H9 (cell line): Measurements from ENCODE around the gene ATAD3B. TPM values are rescaled to one million over a fixed set of nuclear protein-coding genes. Genes with fewer than 3 reads are reported as not detected.
"Not testable (repeated sequence)": the region's sequence is repeated elsewhere in the genome, so short reads cannot be mapped to it uniquely, and the experiment has no call there.

Experiments
- DNase-seq: peaks from one replicate; pipeline ENCODE4 v3.0.0-alpha.2; 2017
- H2AFZ ChIP-seq: one replicate; pipeline ENCODE4 v1.6.1; 2013; ENCODE audit warnings: mild to moderate bottlenecking, low read length, control low read depth, moderate library complexity
- H2AK5ac ChIP-seq: 2 replicates; pipeline ENCODE4 v1.6.1; 2013; ENCODE audit warnings: low read length, control low read depth, mixed read lengths; ENCODE audit not compliant: insufficient read length
- H2BK120ac ChIP-seq: one replicate; pipeline ENCODE4 v1.6.1; 2013; ENCODE audit warnings: low read depth, mild to moderate bottlenecking, low read length, control low read depth, inconsistent platforms; ENCODE audit not compliant: poor library complexity, severe bottlenecking
- H2BK12ac ChIP-seq: 2 replicates; pipeline ENCODE4 v1.6.1; 2013; ENCODE audit warnings: low read length, control low read depth, mixed read lengths, low read depth; ENCODE audit not compliant: insufficient read length
- H2BK15ac ChIP-seq: 2 replicates; pipeline ENCODE4 v1.6.1; 2013; ENCODE audit warnings: low read depth, low read length, control low read depth
- H2BK20ac ChIP-seq: one replicate; pipeline ENCODE4 v1.6.1; 2013; ENCODE audit warnings: low read depth, mild to moderate bottlenecking, low read length, control low read depth, inconsistent platforms; ENCODE audit not compliant: poor library complexity, severe bottlenecking
- H2BK5ac ChIP-seq: 2 replicates; pipeline ENCODE4 v1.6.1; 2013; ENCODE audit warnings: low read length, control low read depth, mixed read lengths; ENCODE audit not compliant: insufficient read length
- H3K14ac ChIP-seq: 2 replicates; pipeline ENCODE4 v1.6.1; 2013; ENCODE audit warnings: low read length, control low read depth; ENCODE audit not compliant: insufficient read depth
- H3K18ac ChIP-seq: 2 replicates; pipeline ENCODE4 v1.6.1; 2013; ENCODE audit warnings: low read depth, mild to moderate bottlenecking, mixed read lengths, low read length, control low read depth; ENCODE audit not compliant: insufficient read length
- H3K23ac ChIP-seq: 2 replicates; pipeline ENCODE4 v1.6.1; 2013; ENCODE audit warnings: low read length, control low read depth, mixed read lengths, low read depth; ENCODE audit not compliant: insufficient read length
- H3K23me2 ChIP-seq: 2 replicates; pipeline ENCODE4 v1.6.1; 2013; ENCODE audit warnings: low read depth, mild to moderate bottlenecking, mixed read lengths, low read length, control low read depth; ENCODE audit not compliant: insufficient read length, poor library complexity, severe bottlenecking
- H3K27ac ChIP-seq: 2 replicates; pipeline ENCODE4 v1.5.1; 2013; ENCODE audit warnings: low read length, control low read depth, mixed read lengths, low read depth; ENCODE audit not compliant: insufficient read length
- H3K27me3 ChIP-seq: 2 replicates; pipeline ENCODE4 v1.6.1; 2013; ENCODE audit warnings: low read length, control low read depth, inconsistent platforms; ENCODE audit not compliant: insufficient read depth
- H3K4ac ChIP-seq: 2 replicates; pipeline ENCODE4 v1.6.1; 2013; ENCODE audit warnings: low read depth, mild to moderate bottlenecking, control low read depth, inconsistent platforms, low read length, moderate library complexity
- H3K4me1 ChIP-seq: 2 replicates; pipeline ENCODE4 v1.6.1; 2013; ENCODE audit warnings: low read length, control low read depth, inconsistent platforms; ENCODE audit not compliant: insufficient read depth
- H3K4me2 ChIP-seq: 2 replicates; pipeline ENCODE4 v1.6.1; 2013; ENCODE audit warnings: low read length, control low read depth, mixed read lengths; ENCODE audit not compliant: insufficient read length, insufficient read depth
- H3K56ac ChIP-seq: 2 replicates; pipeline ENCODE4 v1.6.1; 2013; ENCODE audit warnings: low read depth, mild to moderate bottlenecking, mixed read lengths, low read length, control low read depth; ENCODE audit not compliant: insufficient read length
- H3K79me1 ChIP-seq: 2 replicates; pipeline ENCODE4 v1.6.1; 2013; ENCODE audit warnings: low read depth, mild to moderate bottlenecking, moderate library complexity, low read length, control low read depth, inconsistent platforms; ENCODE audit not compliant: insufficient read depth, poor library complexity, severe bottlenecking
- H3K79me2 ChIP-seq: 2 replicates; pipeline ENCODE4 v1.6.1; 2013; ENCODE audit warnings: low read length, control low read depth, inconsistent platforms; ENCODE audit not compliant: insufficient read depth
- H3K9ac ChIP-seq: 2 replicates; pipeline ENCODE4 v1.6.1; 2013; ENCODE audit warnings: low read length, control low read depth, mixed read lengths; ENCODE audit not compliant: insufficient read length; ENCODE audit errors: extremely low read depth
- H3K9me3 ChIP-seq: one replicate; pipeline ENCODE4 v1.6.1; 2013; ENCODE audit warnings: low read depth, low read length, inconsistent platforms; ENCODE audit not compliant: control insufficient read depth
- H3T11ph ChIP-seq: one replicate; pipeline ENCODE4 v1.6.1; 2013; ENCODE audit warnings: mild to moderate bottlenecking, low read length, control low read depth, inconsistent platforms
- H4K20me1 ChIP-seq: one replicate; pipeline ENCODE4 v1.6.1; 2013; ENCODE audit not compliant: control insufficient read depth, insufficient read length, insufficient read depth
- H4K5ac ChIP-seq: 2 replicates; pipeline ENCODE4 v1.6.1; 2013; ENCODE audit warnings: low read depth, mild to moderate bottlenecking, mixed read lengths, low read length, control low read depth; ENCODE audit not compliant: insufficient read length
- H4K8ac ChIP-seq: replicated peaks from 2 replicates; pipeline ENCODE4 v1.6.1; 2013; ENCODE audit warnings: low read length, control low read depth, mixed read lengths, low read depth; ENCODE audit not compliant: insufficient read length
- H4K91ac ChIP-seq: 2 replicates; pipeline ENCODE4 v1.6.1; 2013; ENCODE audit warnings: low read depth, mild to moderate bottlenecking, moderate library complexity, mixed read lengths, low read length, control low read depth; ENCODE audit not compliant: insufficient read length
- H3K27ac Mint-ChIP-seq, 3 experiments: 2 replicates in 2 of 3; 3 replicates in 1 of 3; pipeline ENCODE4 v1.8.0; 2020 to 2021; ENCODE audit warnings: mixed read lengths in 3 of 3, mild to moderate bottlenecking in 1 of 3, moderate library complexity in 1 of 3
- H3K27me3 Mint-ChIP-seq: 2 replicates; pipeline ENCODE4 v1.8.0; 2021; ENCODE audit warnings: low read depth, mild to moderate bottlenecking, moderate library complexity, mixed read lengths
- H3K36me3 Mint-ChIP-seq, 3 experiments: 2 replicates in 2 of 3; 3 replicates in 1 of 3; pipeline ENCODE4 v1.8.0; 2020 to 2021; ENCODE audit warnings: low read depth in 3 of 3, mixed read lengths in 3 of 3; ENCODE audit not compliant: insufficient read depth in 1 of 3
- H3K4me1 Mint-ChIP-seq, 2 experiments: 2 replicates each; pipeline ENCODE4 v1.8.0; 2020; ENCODE audit warnings: mixed read lengths in 2 of 2
- H3K4me3 Mint-ChIP-seq, 2 experiments: 2 replicates in 1 of 2; 3 replicates in 1 of 2; pipeline ENCODE4 v1.8.0; 2020 to 2021; ENCODE audit warnings: mild to moderate bottlenecking in 2 of 2, mixed read lengths in 2 of 2, moderate library complexity in 1 of 2
- H3K9me3 Mint-ChIP-seq, 2 experiments: 2 replicates in 1 of 2; 3 replicates in 1 of 2; pipeline ENCODE4 v1.8.0; 2020; ENCODE audit warnings: mild to moderate bottlenecking in 2 of 2, mixed read lengths in 2 of 2, moderate library complexity in 1 of 2
- CTCF ChIP-seq: fragments of 200-600 bp; sonication (generic); conservative IDR thresholded peaks from 3 replicates; pipeline ENCODE4 v1.8.0; 2021; ENCODE audit warnings: antibody characterized with exemption, mild to moderate bottlenecking
- WGBS: extraction: QIAGEN DNeasy Blood & Tissue Kit; methylation state at CpG from one replicate; pipeline ENCODE4 v1.1.7; 2013; ENCODE audit warnings: missing lambda C conversion rate, low lambda C conversion rate, mixed read lengths; ENCODE audit not compliant: insufficient read length; ENCODE audit errors: extremely low coverage; 5-methylcytosine and 5-hydroxymethylcytosine counted together
- total RNA-seq: library from RNA; stranded (reverse); gene quantifications from 2 replicates; pipeline ENCODE4 v1.2.1, GENCODE V29; 2021

Gene ATAD3B
- total RNA-seq, 1 experiment from 2014 or later: 78.6 TPM

GRCh38 chr1:1463312-1463711 lies 8.3 kb upstream of the ATAD3B start:
- Histone ChIP-seq H2BK120ac (no peak overlapping the region), H2BK5ac (no peak overlapping the region), H3T11ph (no peak overlapping the region), H3K23ac (no peak overlapping the region), H3K18ac (no peak overlapping the region), H4K91ac (no peak overlapping the region), H2AK5ac (no peak overlapping the region), H2BK15ac (no peak overlapping the region), H3K4ac (no peak overlapping the region), H3K79me2 (no peaks in the 10 kb centered on the region), H3K79me1 (no peaks in the 10 kb centered on the region), H2AFZ (no peak overlapping the region), H4K8ac (no peak overlapping the region), H3K23me2 (no peaks in the 10 kb centered on the region), H3K27me3 (no peaks in the 10 kb centered on the region), H3K4me1 (no peaks in the 10 kb centered on the region), H2BK20ac (no peak overlapping the region), H3K56ac (no peak overlapping the region), H4K5ac (no peak overlapping the region), H3K4me2 (no peak overlapping the region), H3K14ac (no peak overlapping the region; the same call in 1 of the 2 replicates), H3K27ac (no peak overlapping the region), H3K9me3 (no peaks in the 10 kb centered on the region), H4K20me1 (no peaks in the 10 kb centered on the region), H2BK12ac (no peak overlapping the region), H3K9ac (no peak overlapping the region)
- H3K27me3 Mint-ChIP-seq: no peaks in the 10 kb centered on the region
- WGBS: no CpG with 5 or more reads among the region's 7 CpGs
- no peak for DNase-seq
- H3K9me3 Mint-ChIP-seq: no peaks in the 10 kb centered on the region
- no peak overlapping the region; a peak in 1 of 5 replicates for H3K4me3 Mint-ChIP-seq
- H3K27ac Mint-ChIP-seq: no peak overlapping the region
- H3K36me3 Mint-ChIP-seq: no peaks in the 10 kb centered on the region; a peak in 1 of 7 replicates
- H3K4me1 Mint-ChIP-seq: no peaks in the 10 kb centered on the region
- no peak for TF ChIP-seq CTCF

GRCh38 chr1:1468196-1468985 lies 3.2 kb upstream of the ATAD3B start:
- not testable (repeated sequence) for H3K36me3 Mint-ChIP-seq, H3K27ac Mint-ChIP-seq

More at GRCh38 chr1:1468196-1468985, 3.2 kb upstream of the ATAD3B start:
- H2AK5ac ChIP-seq, H4K5ac ChIP-seq, H3K14ac ChIP-seq, H2BK120ac ChIP-seq, H3K23me2 ChIP-seq, H3T11ph ChIP-seq, H3K56ac ChIP-seq, H3K27me3 Mint-ChIP-seq, H2BK20ac ChIP-seq, H2BK5ac ChIP-seq, H3K4me3 Mint-ChIP-seq, H4K8ac ChIP-seq, H3K79me2 ChIP-seq, H3K18ac ChIP-seq, H3K4ac ChIP-seq, H3K23ac ChIP-seq, H3K27ac ChIP-seq, H3K27me3 ChIP-seq, DNase-seq, H2BK15ac ChIP-seq, H3K4me1 ChIP-seq, H4K91ac ChIP-seq, H2BK12ac ChIP-seq, H3K9me3 ChIP-seq, H3K79me1 ChIP-seq, H3K4me2 ChIP-seq, H3K9me3 Mint-ChIP-seq, H3K9ac ChIP-seq, H2AFZ ChIP-seq, H4K20me1 ChIP-seq: not testable (repeated sequence)
- peaks cover 13 to 14% of the 10 kb centered on the region in 2 experiments for H3K4me1 Mint-ChIP-seq
- no CpG with 5 or more reads among the region's 44 CpGs for WGBS
